Islet of Langerhans (tissue), 1 donor: ENCODE data around the gene NEUROG3.

Experiments
- FAIRE-seq: peaks from one replicate; lab custom pipeline; 2011; peaks lifted over from hg19 to GRCh38; lab: Jason Lieb, UNC

NEUROG3 gene, protein sequence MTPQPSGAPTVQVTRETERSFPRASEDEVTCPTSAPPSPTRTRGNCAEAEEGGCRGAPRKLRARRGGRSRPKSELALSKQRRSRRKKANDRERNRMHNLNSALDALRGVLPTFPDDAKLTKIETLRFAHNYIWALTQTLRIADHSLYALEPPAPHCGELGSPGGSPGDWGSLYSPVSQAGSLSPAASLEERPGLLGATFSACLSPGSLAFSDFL

DNA sequence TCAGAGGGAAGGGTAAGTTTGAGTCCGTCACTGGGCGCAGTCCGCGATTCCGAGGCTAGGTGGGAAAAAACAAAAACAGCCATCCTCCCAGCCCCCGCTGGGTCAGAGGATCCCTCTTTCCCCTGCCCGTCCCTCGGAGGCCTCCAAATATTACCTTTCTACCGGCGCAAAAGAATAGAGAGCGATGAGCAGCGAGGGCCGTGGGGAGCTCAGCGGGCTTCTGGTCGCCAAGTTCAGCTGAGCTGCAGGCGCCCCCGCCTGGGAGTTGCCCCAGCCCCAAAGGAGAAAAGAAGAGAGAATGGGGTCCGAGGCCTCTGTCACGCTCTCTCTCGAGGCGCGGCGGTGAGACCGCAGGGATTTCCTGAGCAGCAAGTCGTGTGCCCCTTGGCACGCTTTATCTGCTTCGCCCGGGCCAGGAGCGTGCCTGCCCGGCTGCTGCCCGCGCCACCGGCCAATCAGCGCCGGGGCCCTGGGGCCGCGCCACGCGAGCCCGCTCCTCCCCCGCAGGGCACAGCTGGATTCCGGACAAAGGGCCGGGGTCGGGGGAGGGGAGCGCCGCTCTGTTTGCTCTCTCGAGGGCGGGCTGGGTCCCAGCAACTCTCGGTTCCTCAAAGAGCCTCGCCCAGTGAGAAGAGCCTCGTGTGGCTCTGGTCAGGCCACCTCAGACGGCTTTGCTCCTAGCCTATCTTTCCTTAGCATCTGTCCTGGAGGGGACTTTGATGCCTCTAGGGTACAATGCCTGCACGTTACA lies at the start of gene NEUROG3:
Gene NEUROG3 (minus strand): TSS at position 367 of the 751 bp plus-strand sequence. CDS start 379 bp downstream, outside the sequence.
- no peak for FAIRE-seq

DNA sequence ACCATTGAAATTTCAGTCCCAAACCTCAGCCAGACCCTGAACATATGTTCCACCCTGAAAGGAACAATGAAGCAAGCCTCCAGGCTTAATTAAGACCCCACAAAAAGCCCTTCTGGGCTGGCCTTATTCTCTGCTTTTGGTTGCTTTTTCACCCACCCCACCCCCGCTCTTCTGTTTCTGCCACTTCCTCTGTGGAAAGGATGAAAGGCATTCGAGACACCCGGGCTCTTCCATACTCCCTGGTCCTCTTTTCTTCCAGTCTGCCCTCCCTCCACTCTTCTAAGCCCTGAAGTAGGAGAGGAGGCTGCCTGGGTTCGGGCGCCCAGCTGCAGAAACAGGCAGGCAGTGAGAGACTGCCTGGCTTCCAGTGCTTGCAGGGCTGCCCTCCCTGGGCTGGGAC lies 47.4 kb upstream of the NEUROG3 start:
- FAIRE-seq = no peak

DNA sequence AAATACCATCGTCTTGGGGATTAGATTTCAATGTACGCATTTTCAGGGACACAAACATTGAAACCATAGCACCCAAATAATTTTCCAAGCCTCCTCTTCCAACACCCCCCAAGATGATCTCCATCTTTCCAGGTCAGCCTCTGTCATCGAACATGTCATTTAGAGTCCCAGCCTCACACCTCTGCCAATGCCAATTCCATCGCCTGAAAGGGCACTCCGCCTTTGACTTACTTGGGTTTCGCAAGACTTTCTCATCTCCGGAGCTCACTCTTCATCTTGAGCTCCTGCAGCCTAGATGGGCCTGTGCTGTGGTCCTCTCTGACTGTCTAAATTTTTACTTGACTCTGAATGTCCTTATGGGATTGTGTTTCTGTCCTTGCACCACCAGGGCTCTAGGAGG lies 46.4 kb upstream of the NEUROG3 start:
- FAIRE-seq = no peak

DNA sequence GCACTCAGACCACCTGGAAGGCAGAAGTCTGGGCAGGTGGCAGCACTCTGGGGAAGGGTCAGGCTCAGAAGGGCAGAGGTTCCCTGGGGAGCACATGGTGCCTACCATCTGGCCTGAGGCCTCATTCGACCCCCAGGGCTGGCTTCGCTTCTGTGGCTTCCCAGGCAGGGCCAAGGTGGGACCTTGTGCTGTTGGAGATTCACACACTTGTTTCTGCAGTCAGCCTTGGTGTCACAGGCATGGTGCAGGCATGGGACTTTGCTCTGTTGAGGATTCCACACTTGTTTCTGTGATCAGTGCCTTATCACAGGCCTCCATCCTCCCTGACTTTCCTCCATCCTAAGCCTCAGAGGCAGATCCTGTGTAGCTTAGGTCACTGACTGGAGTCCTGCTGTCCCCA lies 45.5 kb upstream of the NEUROG3 start:
- FAIRE-seq = no peak

DNA sequence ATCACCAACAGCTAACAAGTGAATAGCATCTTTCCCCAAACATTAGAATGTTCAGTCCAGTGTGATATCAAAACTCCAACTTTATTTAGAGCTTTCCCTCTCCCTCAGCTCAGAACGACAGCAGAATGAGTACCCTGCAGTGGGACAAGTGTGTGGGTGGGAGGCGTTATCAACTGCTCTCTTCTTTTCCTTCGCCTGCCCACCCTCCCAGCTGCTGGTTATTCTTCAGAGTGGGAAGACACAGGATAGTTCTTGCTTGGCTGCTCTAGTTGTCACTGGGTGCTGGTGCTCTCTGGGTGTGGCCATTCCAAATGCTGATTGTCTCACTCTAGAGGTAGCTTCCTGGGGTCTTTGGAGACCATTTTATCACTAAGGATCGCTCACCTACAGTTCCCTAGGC lies 43.1 kb upstream of the NEUROG3 start:
- no peak for FAIRE-seq

DNA sequence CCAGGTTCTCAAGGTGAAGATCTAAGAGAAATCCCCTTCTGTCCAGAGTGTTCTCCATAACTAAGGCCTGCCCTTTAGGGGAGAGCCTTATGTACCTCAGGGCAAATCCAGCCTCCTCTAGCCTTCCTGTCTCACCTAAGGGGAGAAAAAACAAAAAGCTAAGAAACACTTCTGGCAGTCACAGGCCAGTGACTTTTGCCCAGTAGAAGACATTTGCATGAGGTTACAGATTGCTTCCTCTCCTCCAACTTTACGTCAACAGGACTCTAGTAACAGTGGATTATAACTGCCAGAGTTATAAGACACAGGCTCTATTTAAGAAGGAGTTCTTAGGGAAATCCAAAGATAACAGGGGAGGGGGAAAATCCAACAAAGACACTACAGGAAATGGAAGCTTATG lies 40.9 kb upstream of the NEUROG3 start:
- no peak for FAIRE-seq

DNA sequence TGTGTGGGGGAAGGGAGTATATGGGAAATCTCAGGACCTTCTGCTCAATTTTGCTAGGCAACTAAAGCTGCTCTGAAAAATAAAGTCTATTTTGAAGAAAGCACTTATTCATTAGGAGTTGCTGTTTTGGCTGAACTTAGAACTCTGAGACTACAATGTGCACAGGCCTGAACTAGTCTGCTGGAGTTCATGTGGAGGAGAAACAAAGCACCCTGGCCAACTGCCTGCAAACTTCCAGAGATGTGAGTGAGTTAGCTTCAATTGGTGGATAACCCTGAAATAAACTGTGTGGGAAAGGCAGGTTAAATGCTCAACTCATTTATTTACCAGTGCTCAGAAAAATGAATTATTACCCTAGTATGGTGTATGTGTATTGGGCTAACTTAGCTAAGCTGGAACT lies 39.5 kb upstream of the NEUROG3 start:
- no peak for FAIRE-seq

DNA sequence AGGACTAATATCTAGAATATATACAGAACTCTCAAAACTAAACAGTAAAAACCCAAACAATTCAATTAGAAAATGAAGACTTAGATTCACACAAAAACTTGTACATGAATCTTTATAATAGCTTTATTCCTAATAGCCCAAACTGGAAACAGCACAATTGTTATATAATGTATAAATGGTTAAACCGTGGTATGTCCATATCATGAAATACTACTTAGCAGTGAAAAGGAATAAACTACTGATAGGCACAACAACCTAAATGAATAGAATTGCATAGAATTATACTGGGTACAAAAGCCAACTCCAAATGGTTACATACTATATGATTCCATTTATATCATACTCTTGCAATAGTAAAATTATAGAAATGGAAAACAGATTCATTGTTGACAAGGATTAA lies 35.9 kb upstream of the NEUROG3 start:
- no peak for FAIRE-seq

DNA sequence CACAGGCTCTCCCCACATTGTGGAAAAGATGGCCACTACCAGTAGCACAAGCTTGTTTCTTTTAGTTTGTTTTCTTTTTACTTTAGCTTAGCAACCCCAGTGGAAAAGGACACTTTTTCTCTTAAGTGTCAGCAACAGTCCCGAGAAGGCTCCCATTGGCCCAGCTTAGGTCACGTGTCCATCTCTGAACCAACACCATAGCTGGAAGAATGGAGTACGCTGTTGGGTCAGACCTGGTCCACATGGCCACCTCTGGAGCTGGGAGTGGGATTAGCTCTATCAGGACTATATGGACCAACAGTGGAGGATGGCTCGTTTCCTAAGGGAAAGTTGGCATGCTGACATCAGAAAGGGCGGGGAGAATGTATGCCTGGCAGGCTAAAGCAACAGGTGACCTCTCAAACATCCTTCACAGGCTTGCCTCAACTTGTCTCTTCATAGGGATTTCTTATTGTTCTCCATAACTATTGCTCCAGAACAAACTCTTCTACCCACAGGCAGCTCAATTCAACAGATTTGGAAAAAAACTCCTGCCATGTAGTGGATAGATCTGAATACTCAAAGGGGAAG lies 27.6 kb upstream of the NEUROG3 start:
- no peak for FAIRE-seq

DNA sequence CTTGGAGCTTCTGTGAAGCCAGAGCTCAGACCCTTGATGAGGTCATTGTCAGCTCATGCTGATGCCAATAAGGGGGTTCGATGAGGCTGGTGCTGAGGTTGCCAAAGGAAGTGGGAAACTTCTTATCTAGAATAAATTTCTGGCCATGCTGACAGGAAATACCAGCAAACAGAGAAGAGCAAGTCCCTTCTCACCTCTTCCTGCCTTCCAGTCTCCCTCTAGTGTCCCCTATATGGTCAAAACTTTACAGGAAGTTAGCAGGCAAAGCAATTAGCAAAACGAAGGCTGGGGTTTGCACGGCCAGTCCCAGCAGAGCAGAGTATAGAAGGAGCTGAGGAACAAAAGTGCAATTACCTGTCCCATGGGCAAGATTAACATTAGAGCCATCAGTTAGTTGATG lies 15.1 kb upstream of the NEUROG3 start:
- no peak for FAIRE-seq

DNA sequence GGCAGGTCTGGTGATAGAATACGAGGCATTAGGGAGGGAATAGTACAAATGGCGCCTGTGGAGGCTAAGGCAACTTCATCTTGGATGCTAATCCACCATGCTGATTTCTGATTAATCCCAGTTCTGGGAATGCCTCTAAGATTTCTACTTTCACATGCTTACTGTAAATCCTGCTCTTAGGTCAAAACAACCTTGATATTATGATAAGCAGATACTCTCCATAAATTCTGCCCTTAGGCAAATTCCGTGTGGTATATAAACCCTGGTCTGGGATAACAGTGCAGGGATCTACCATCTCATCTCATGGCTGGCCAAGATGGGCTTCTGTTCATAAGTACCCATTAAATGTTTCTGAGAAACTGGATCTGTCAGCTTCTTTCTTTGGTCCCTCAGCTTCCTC lies 11.4 kb upstream of the NEUROG3 start:
- no peak for FAIRE-seq

DNA sequence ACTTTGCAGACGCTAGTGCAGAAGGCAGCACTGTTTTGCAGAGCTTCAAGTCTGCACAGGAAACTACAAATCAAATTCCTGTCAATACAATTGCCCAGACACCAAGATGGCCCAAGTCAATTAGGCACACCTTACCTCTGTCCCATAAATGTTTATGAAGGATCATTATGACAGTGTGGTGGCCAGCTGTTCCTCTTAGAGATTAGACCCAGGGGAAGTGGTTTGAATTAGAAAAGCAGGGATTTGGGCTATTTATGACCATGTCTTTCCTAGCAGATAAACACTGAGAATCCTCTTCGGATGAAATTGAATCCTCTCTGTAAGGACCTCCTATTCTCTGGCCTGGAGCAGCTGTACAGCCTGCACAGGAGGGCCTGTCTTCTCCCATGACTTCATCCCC lies 9.9 kb upstream of the NEUROG3 start:
- FAIRE-seq = no peak

DNA sequence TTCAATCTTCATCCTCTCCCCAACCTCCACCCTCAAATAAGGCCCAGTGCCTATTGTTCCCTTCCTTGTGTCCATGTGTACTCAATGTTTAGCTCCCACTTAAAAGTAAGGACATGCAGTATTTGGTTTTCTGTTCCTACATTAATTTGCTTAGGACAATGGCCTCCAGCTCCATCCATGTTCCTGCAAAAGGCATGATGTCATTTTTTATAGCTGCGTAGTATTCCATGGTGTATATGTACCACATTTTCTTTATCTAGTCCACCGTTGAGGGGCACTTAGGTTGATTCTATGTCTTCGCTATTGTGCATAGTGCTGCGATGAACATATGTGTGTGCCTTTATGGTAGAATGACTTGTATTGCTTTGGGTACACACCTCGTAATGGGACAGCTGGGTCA lies 7.2 kb upstream of the NEUROG3 start:
- FAIRE-seq = no peak

DNA sequence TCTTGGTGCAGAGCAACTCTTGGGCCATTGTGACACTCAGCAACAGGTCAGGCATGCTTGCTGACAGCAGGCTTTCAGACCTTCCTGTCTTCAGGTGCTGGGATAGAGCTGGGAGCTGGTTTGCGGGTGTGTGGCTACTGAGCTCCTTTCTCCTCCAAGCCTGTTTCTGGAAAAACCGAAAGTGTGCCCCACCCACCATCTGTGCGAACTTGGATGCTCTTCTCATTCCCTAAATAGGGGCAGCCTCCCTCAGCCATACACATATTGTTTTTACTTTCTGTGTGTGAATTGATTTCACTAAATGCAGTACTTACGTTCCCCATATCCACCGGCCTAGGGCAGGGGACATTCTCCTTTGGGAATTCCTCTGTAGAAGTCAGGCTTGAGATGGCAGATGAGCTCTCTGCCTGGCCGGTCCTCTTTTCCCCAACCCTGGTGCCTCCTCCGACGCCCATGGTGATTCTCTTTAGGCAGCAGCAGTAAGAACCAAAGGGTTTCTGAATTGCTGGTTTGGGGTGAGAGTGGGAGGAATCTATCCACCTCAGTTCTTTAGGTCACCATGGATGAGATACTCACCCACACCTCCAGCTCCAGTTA lies 6.3 kb upstream of the NEUROG3 start:
- FAIRE-seq = no peak

DNA sequence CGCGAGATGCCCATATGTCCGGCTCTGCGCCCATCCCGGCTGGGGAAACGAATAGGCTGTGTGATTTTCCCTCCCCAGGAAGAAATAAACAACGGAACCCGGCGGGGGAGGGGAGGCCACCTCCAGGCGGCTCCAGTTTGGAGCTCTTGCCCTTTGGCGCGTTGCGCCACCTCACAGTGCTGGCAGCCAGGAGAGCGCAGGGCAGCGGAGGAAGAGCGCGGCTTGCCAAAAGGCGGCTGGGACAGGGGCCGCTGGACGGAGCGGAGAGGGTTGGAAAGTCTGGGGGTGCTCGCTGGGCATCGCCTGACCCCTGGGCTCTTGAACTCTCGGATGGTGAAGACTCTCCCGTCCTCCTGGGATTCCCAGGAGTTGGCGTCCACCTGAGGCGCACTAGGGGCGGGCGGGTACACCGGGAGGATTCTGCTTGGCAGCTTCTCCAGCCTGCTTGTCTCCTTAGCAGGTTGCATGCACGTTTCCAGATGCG lies 5.3 kb upstream of the NEUROG3 start:
- FAIRE-seq = no peak

DNA sequence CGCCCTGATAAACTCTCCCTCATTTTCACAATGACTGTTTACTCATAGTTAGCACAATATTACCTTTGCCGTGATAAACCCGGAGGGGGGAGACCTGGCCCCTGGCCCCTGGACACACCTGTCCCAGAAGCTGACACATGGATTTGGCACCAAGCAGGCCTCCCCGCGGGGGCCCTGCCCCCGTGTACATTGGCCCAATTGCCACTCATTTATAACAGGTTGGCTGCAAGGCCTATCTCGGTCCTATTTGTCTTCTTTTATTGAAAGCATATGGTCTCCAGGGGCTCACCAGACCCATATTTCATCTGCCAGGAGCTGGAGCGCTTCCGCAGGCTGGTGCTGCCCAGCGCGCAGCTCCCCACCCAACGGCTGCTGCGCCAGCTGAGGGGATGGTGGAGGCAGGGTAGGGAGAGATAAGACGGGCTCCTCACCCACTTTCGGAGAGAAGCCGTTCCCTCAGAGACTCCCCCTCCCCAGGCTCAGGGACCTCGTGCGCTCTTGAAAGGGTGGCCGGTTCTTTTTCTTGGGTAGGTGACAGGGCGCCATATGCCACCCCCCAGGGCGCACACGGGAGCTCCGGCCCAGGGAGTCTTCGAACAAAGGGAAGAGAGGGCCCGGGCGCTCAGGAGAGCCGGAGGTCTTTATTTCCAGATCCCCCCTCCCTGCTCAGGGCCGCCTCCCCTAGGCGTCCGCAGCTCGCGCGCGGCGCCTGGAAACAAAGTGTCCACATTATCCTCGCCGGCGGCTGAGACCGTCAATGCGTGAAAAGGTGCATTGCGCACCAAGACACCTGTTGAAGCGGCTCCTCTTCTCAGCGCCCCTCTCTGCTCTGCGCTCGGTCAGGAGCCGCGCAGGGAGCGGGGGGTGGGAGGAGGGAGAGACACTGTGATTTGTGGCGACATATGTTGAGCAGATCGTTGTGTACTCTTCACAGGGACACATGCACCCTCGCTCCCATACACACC lies 4.3 kb upstream of the NEUROG3 start:
- no peak for FAIRE-seq

DNA sequence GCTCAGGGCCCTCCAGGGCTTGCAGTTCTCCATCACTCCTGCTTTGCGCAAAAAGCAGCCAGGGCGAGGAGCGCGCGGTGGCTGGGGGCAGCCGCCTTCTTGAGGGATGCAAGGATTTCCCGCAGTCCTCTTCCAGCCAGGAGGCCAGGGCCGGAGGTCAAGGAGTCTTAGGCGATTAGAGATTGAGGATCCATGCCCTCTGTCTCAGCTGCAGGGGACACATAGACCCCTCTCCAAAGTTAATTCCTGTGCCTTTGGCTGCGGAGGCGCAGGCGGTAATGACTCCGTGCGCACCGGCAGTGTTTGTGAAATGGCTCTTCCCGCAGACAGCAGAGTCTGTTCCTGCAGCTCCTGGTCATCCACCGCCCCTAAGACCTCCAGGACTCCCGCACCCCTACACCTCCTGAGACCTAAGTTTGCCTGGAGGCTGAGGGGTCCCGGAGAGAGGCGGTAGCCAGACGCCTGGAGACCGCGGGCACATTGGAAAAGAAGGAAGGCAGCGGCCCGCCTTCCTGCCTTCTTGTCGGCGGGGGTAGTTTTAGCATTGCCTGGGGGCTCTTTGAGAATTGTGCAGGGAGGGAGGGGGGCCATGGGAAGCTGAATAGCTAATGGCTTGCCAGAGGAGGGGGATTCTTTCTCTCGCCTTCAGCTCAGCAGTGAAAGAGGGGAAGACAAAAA lies 3.3 kb upstream of the NEUROG3 start:
- FAIRE-seq = no peak

DNA sequence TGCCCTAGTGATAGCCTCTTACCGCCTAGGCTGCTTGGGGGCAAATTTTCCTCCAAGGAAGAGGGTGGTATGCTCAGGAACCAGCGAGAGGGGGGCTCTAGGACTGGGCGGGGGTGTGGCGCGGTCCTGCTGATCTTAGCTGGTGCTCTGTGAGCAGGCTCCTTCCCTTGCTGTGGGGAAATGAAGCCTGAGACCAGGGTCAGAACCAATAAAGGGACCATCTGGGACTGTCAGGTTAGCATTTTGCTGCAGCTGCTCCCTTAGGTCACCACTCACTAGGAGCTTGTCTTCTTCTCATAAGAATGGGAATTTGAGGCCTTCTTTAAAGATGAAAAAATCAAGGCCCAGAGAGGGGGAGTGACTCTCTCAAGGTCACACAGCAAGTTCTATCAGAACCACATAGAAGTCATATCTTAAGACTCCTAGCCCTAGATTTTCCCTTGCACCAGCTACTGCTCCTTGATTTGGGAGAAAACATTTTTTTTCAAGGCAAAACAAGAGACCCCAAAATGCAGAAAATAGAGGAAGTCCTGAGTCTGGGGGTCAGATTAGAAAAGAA lies 2.0 kb upstream of the NEUROG3 start:
- no peak for FAIRE-seq

DNA sequence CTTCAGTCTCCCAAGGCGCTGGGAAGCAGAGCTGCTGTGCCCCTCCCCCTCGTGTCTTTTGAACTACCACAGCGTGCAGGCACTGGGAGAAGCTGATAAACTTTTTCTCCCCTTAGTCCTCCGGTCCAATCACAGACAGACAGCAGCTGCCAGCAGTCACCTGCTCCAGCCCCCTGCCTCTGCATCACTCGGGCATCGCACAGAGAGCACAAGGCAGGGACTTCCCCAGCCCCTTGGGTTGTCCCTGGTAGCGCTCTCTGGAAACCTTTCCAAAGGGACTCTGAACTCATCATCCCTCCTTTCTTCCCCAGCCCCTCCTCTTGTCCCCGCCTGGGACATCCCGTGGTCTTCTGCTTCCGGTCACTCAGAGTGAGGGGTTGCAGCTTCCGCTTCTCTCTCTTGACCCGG lies 1.4 kb upstream of the NEUROG3 start:
- FAIRE-seq = no peak

DNA sequence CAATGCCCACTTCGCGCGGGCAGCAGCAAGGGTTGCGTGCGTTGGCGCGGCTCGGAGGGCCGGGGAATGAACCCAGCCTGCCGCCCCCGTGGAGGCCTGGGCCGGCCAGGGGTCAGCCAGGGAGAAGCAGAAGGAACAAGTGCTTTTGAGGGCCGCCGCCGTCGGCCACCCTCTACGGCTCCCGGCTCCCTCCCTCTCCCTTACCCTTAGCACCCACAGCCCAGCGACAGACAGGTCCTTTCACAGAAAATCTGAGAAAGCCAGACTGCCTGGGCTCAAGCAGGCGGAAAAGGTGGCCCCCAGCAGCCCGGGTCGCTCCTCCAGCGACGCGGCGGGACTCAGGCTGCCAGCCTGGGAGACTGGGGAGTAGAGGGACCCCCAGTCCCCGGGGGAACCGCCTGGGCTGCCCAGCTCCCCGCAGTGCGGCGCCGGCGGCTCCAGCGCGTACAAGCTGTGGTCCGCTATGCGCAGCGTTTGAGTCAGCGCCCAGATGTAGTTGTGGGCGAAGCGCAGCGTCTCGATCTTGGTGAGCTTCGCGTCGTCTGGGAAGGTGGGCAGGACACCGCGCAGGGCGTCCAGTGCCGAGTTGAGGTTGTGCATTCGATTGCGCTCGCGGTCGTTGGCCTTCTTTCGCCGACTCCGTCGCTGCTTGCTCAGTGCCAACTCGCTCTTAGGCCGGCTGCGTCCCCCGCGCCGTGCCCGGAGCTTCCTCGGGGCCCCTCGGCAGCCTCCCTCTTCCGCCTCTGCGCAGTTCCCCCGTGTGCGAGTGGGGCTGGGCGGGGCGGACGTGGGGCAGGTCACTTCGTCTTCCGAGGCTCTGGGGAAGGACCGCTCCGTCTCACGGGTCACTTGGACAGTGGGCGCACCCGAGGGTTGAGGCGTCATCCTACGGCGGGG lies 815 bp downstream of the NEUROG3 start:
- FAIRE-seq = no peak
